Activated T-helper 1 cell treated with anti-CD3 and anti-CD28 coated beads, Interleukin-2, amount 50 U/mL, for 16 hours (primary cell): ENCODE data around the gene GNG7.
"Not testable (repeated sequence)": the region's sequence is repeated elsewhere in the genome, so short reads cannot be mapped to it uniquely, and the experiment has no call there.

Experiments
- DNase-seq, 2 donors: peaks; one replicate each; pipeline ENCODE4 v3.0.0-alpha.2; 2020; ENCODE audit warnings: low read depth in 1 of 2, low spot score in 1 of 2

GNG7 gene

DNA sequence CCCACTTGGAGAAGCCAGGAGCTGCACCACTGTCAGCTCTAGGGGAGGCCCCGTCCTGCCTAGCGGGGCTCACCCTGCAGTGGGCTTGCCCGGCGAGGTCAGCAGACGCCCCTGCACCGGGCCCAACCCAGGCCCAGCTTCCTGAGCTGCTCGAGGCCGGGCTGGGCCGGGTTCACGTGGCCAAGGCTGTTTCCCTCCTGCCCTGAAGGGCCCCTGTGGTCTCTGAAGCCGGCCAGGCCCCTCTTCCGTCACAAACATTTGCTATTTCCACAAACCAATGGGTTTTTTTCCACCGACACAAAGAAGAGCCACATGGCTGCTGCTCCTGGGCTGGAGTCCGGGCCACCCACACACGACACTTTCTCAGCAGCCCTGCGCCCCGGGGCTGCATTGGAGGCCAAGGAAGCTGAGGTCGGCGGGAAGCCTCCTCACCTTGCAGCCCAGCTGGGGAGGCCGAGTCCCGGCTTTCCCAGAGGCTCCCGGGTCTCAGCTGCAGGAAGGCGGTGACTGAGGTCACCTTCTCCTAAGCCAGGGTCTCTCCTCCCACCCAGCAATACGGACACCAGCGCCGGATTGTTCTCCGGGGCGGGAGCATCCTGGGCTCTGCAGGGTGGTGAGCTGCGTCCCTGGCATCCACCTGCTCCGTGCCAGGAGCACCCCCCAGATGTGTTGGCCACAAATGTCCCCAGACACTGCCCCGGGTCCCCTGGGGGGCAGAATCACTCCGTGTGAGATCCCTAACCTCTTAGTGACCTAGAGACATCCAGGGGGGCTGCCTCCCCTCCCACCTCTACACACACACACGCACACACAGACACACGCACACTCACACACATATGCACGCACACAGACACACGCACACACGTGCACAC, 146.0 kb downstream of the GNG7 start:
- DNase-seq, result no peak

- DNase-seq, result no peak
Observed at GRCh38 chr19:2555422-2556220, 146.9 kb downstream of the GNG7 start.

DNA sequence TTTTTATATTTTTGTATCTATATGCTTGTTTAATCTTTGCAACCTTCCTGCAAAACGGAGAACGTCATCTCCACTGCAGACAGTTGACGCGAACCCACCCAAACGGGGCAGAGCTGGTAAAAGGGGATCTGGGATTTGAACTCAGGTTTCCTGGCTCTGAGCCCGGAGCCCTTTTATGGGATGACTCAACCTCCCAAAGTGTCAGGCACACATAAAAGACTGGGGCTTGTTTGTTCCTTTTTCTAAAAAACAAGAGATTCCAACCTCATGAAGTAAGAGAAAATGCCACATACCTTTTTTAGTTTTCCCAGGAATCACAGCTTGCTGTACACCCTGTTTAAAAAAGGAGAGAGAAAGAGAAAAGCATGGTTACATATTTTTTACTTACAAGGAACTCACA, 147.6 kb downstream of the GNG7 start:
- no peak for DNase-seq

DNA sequence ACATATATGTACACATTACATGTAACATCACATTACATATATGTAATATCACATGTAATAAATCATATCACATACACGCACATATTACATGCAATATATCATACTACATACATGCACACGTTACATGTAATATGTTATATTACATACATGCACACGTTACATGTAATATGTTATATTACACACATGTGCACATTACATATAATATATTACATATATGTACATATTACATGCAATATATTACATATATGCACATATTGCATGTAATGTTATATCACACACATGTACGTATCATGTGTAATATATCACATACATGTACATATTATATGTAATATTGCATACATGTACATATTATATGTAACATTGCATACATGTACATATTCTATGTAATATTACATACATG, 149.0 kb downstream of the GNG7 start:
- no peak for DNase-seq

GRCh38 chr19:2552859-2553258, 149.6 kb downstream of the GNG7 start:
- peak in 1 of 2 donors; percentile 33 for DNase-seq

DNA sequence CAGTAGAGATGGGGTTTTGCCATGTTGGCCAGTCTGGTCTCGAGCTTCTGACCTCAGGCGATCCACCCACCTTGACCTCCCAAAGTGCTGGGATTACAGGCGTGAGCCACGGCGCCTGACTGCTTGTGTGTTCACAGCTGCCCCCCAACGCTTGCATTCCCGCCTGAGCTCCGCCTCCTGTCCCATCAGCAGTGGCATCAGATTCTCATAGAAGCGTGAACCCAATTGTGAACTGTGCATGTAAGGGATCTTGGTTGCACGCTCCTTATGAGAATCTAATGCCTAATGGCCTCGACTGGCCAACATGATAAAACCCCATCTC, 150.7 kb downstream of the GNG7 start:
- no peak for DNase-seq

GRCh38 chr19:2551172-2551863, 151.2 kb downstream of the GNG7 start:
- no peak for DNase-seq

DNA sequence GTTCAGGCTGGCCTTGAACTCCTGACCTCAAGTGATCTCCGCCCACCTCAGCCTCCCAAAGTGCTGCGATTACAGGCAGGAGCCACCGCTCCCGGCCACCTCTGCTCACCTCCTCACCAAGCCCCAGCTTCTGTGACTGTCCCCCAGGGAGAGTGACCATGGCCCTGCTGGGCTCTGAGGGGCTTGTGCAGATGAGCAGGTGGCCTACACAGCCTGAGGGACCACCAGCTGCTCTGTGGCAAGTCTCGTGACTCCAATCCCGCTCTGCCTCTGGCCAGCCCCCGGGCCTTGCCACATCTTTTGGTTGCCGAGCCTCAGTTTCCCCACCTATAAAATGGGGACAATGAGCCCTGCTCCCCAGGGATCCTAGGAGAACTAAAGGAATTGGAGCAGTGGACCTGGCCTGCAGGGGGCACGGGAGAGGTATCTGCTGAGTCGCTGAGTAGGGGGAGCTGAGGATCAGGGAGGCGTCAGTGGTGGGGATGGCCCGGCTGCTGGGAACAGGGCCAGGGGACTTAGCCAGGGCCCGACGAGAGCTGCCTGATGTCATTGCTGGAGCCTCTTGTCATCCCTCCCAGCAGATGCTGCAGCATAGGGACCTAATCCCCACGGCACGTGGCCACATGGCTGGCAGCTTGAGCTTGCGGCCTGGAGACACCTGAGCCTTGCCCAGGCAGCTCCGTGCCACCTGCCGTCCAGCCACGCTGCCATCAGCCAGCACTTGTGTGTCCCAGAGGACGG, 151.9 kb downstream of the GNG7 start:
- DNase-seq, result no peak

DNA sequence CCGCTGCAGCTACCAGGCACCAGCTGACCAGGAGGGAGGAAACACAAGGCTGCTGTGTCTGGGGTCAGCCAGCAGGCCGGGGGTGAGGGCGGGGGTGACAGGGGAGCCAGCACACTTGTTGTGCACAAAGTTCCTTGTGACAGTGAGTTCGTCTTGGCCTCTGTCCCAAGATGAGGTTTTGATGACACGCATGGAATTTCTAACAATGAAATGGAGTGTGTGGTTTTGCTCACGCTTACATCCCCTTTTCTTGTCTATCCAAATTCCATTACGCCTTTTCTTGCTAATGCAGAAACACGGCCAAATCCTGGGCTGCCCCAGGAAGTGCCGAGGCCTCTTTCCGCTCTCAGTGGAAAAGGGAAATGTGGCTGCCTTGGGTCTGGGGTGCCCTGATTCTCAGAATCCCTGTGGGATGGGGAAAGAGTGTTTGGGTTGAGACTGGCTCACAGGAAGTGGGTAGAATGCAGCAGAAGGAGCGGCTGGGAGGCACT, 152.7 kb downstream of the GNG7 start:
- DNase-seq, result no peak

DNA sequence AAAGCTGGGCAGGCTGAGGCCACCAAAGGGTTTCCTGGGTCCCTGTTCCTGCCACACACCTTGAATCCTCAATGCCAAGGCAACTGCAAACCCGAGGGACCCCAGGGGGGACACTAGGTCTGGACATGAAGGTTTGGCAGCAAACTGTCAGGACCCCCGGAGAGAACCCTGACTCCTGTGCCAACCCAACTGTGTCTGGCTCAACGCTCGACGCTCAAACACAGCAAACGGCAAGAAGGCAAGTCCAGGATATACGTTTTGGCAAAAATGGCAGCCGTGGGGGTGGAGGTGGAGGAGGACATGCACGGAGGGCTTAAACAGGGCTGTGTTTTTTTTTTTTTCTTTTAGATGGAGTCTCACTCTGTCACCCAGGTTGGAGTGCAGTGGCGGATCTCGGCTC, 153.5 kb downstream of the GNG7 start:
- DNase-seq, result no peak

DNA sequence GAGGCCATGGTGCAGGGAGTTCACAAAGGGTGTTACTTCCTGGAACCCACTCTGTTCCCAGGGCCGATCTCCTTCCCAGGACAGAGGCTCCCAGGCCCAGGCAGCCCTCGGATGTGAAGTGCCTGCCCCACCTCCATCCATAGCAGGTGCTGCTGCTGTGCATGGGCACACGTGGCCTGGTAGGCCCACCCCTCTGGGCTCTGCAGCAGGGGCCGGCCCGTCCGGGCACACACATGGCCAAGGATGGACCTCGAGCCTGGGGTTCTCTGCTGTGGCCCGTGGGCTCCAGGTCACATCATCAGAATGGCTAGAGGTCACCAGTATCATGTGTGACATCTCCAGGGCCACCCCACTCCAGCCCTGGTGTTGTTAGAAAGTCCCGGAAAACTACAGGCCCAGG, 154.8 kb downstream of the GNG7 start:
- no peak for DNase-seq

GRCh38 chr19:2547033-2547680, 155.3 kb downstream of the GNG7 start:
- DNase-seq, result no peak

DNA sequence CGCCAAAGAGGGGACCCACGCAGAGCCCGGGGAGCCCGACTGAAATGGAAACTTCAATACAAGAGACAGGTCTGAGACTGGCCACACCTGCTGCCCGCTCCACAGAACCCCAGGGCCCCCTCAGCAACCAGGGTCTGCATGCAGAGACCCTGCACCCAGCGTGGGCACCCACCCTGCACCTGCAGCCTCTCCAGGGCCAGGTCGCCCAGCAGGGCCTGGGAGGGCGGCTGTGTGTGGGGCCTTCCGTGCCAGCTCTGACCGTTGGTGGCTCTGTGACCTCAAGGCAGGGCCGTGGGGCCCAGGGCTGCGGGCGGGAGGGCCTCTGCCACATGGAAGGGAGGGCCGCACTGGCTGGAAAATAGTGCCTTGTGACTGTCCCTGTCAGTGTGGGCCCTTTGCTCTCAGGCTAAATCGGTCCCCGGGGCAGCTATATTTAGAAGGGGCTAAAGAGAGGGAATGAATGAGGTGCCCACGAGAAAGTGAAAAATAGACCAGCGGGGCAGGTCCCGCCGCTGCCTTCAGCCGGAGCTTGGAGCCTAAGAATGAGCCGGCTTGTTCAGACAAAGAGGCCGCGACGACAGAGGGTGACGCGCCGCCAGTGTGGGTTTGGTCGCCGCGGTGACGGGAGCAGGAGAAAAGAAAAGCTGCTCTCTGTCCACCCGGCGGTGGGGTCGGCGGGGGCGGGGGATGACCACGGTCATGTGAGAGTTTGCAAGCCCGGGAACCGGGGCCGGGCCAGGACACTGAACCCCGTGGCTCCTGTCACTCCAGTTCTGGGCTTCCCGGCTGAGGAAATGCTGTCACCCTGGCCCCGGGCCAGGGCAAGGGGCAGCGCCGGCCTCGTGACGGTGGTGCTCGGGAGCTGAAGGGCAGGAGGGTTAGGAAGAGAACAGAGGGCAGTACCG, 156.1 kb downstream of the GNG7 start:
- DNase-seq, result no peak

DNA sequence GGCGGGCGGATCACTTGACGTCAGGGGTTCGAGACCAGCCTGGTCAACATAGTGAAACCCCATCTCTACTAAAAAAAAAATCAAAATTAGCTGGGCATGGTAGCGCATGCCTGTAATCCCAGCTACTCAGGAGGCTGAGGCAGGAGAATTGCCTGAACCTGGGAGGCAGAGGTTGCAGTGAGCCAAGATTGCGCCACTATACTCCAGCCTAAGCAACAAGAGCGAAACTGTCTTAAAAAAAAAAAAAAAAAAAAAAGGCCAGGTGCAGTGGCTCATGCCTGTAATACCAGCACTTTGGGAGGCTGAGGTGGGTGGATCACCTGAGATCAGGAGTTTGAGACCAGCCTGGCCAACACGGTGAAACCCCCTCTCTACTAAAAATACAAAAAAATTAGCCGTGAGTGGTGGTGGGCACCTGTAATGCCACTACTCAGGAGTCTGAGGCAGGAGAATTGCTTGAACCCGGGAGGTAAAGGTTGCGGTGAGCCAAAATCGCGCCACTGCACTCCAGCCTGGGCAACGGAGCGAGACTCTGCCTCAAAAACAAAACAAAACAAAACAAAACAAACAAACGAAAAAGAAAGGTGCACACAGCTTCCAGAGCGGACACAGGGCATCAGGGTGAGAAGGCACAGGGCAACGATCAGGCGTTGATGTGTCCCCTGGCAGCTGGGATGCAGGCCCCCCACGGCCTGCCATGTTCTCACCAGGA, 156.9 kb downstream of the GNG7 start:
- DNase-seq, result not testable (repeated sequence)

DNA sequence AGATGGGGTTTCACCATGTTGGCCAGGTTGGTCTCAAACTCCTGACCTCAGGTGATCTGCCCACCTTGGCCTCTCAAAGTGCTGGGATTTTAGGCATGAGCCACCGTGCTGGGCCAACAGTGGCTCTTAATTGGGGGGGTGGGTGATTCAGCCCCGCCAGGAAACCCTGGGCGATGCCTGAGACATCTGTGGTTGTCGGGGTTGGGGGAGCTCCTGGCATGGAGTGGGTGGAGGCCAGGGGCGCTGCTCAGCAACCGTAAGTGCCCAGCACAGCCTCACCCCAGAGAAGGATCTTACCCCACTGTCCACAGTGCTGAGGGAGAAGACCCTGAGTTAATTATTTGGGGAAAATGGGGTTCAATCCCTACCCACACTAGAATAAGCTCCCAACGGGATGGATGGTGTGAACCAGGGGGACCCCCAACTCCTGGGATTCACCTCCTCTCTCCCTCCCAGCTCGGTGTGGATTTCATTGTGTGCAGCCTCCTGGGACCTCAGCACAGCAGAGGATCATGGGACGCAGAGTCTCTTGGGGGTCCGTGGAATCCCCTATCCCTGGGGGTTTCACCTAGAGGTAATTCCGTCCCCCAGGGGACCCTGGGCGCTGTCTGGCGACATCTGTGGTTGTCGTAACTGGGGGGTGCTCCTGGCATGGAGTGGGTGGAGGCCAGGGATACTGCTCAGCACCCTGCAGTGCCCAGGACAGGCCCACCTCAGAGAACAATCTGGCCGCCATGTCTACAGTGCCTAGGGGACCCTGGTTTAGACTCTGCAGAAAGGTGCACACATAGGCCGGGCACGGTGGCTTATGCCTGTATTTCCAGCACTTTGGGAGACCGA, 157.7 kb downstream of the GNG7 start:
- no peak for DNase-seq

DNA sequence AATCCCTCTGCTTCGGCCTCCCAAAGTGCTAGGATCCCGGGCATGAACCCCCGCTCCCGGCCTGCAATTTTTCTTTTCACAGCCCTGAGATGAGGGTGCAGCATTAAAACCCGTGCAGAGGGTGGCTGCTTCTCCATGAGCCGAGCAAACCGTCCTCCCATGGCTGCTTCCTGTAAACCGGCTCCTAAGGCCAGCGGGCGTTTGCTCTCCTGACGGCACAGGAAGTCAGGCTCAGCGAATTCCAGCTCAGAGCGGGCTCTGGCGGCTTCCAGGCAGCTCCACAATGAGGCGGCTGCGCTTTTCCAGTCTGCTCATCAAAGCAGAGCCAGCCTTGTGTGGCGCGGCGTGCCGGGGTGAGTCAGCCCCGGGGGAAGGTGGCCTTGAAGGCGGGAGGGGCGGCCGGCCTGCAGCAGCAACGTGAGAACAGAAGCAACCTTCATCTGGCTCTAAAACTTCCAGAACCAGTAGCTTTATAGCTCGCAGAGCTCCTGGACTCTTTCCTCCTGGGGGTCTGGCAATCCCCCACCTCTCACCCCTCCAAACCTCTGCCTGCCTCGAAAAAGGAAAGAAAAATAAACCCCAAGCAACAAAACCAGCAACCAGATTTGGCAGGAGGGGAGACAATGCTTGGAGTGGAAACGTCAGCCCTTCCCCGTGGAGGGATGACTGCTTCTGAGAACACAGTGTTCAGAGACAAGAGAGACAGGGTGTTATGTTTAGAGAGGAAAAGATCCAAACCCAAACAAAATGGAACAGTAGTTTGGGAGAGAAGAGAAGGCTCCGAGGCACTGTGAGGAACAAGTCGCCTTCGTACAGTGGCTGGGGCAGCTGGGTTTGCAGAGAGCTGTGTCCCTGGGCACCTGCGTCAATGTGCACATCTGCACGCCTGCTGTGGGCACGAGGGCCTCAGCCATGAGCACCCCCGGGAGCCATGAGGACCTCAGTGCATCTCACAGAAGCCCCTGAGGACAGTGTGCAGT, 158.7 kb downstream of the GNG7 start:
- peak; percentile 43 to 51 for DNase-seq

GRCh38 chr19:2543072-2543462, 159.4 kb downstream of the GNG7 start:
- not testable (repeated sequence) for DNase-seq
